ENCODE results near the gene OR13C2. TPM values are rescaled to one million over a fixed set of nuclear protein-coding genes. Genes with fewer than 3 reads are reported as not detected.
A peak's percentile ranks its signal among the peaks of the same experiment; 100 is the strongest.
"Not testable (repeated sequence)": the region's sequence is repeated elsewhere in the genome, so short reads cannot be mapped to it uniquely, and the experiment has no call there.

The OR13C2 gene
- total RNA-seq, 2 donors from 2014 or later, result not detected

GRCh38 chr9:104608336-104608735, 2.9 kb upstream of the OR13C2 start:
- Mint-ChIP-seq H3K27ac (no peak overlapping the region), H3K36me3 (ENCODE audit: low read depth) (no peaks in the 10 kb centered on the region), H3K9me3 (no peaks in the 10 kb centered on the region), H3K4me1 (no peaks in the 10 kb centered on the region), H3K4me3 (no peak overlapping the region), H3K27me3 (ENCODE audit: insufficient read depth) (no peaks in the 10 kb centered on the region)
- no peak overlapping the region for H3K27ac ChIP-seq (ENCODE audit: low read depth, low read length)
- no peak for DNase-seq
- H3K36me3 ChIP-seq (ENCODE audit: control insufficient read depth, insufficient read depth, low read length), result no peaks in the 10 kb centered on the region
- no peak overlapping the region for H3K4me3 ChIP-seq (ENCODE audit: low read length)
- no peaks in the 10 kb centered on the region for H3K4me1 ChIP-seq (ENCODE audit: control insufficient read depth, insufficient read depth, low read length)
- no peak overlapping the region for H3K9ac ChIP-seq (ENCODE audit: extremely low read depth, low read length, poor library complexity, severe bottlenecking)
- peak; percentile 68 for TF ChIP-seq CTCF (conservative IDR thresholded peaks at IDR 0.05)
- 25 to 40% methylated on average over 1 of the region's 1 CpG for WGBS, 2 experiments (ENCODE audit: insufficient coverage in 1 of 2, insufficient read length in 1 of 2)
- H3K9me3 ChIP-seq (ENCODE audit: control insufficient read depth, low read length), result no peaks in the 10 kb centered on the region
- H3K27me3 ChIP-seq (ENCODE audit: control insufficient read depth, insufficient read depth, low read length, poor library complexity, severe bottlenecking), result no peaks in the 10 kb centered on the region

GRCh38 chr9:104606152-104606551, 725 bp upstream of the OR13C2 start:
- Mint-ChIP-seq H3K27ac (no peak overlapping the region), H3K4me3 (no peak overlapping the region)
- no peak for TF ChIP-seq CTCF (conservative IDR thresholded peaks at IDR 0.05)

GRCh38 chr9:104604801-104605200, 626 bp downstream of the OR13C2 start:
- no peaks in the 10 kb centered on the region for H3K9me3 ChIP-seq (ENCODE audit: control insufficient read depth, low read length)

More at GRCh38 chr9:104606152-104606551, 725 bp upstream of the OR13C2 start:
- Mint-ChIP-seq H3K27me3 (ENCODE audit: insufficient read depth) (no peaks in the 10 kb centered on the region), H3K36me3 (ENCODE audit: low read depth) (no peaks in the 10 kb centered on the region), H3K4me1 (no peaks in the 10 kb centered on the region), H3K9me3 (no peaks in the 10 kb centered on the region)
- Histone ChIP-seq H3K27me3 (ENCODE audit: control insufficient read depth, insufficient read depth, low read length, poor library complexity, severe bottlenecking) (no peaks in the 10 kb centered on the region), H3K36me3 (ENCODE audit: control insufficient read depth, insufficient read depth, low read length) (no peaks in the 10 kb centered on the region), H3K9ac (ENCODE audit: extremely low read depth, low read length, poor library complexity, severe bottlenecking) (no peak overlapping the region), H3K27ac (ENCODE audit: low read depth, low read length) (no peak overlapping the region), H3K4me3 (ENCODE audit: low read length) (no peak overlapping the region), H3K4me1 (ENCODE audit: control insufficient read depth, insufficient read depth, low read length) (no peaks in the 10 kb centered on the region), H3K9me3 (ENCODE audit: control insufficient read depth, low read length) (no peaks in the 10 kb centered on the region)
- 93 to 100% methylated on average over 1 to 2 of the region's 2 CpGs for WGBS, 2 experiments (ENCODE audit: insufficient coverage in 1 of 2, insufficient read length in 1 of 2)
- DNase-seq, result no peak

GRCh38 chr9:104599313-104599712, 6.1 kb downstream of the OR13C2 start, which contains the start of gene OR13C5:
Gene OR13C5, minus strand, starts transcription at chr9:104599413. Its CDS starts 0 bp downstream, at chr9:104599413.
- H3K27ac Mint-ChIP-seq; H3K9me3 Mint-ChIP-seq; H3K27me3 Mint-ChIP-seq (ENCODE audit: insufficient read depth): not testable (repeated sequence)

More at GRCh38 chr9:104604801-104605200, 626 bp downstream of the OR13C2 start:
- no peak for TF ChIP-seq CTCF (conservative IDR thresholded peaks at IDR 0.05)
- Mint-ChIP-seq H3K4me3 (no peak overlapping the region), H3K9me3 (no peaks in the 10 kb centered on the region), H3K36me3 (ENCODE audit: low read depth) (no peaks in the 10 kb centered on the region), H3K27ac (no peak overlapping the region), H3K4me1 (no peaks in the 10 kb centered on the region), H3K27me3 (ENCODE audit: insufficient read depth) (no peaks in the 10 kb centered on the region)
- no peaks in the 10 kb centered on the region for H3K4me1 ChIP-seq (ENCODE audit: control insufficient read depth, insufficient read depth, low read length)
- no peak overlapping the region for H3K4me3 ChIP-seq (ENCODE audit: low read length)
- H3K36me3 ChIP-seq (ENCODE audit: control insufficient read depth, insufficient read depth, low read length), result no peaks in the 10 kb centered on the region
- no peak for DNase-seq
- no peaks in the 10 kb centered on the region for H3K27me3 ChIP-seq (ENCODE audit: control insufficient read depth, insufficient read depth, low read length, poor library complexity, severe bottlenecking)
- H3K27ac ChIP-seq (ENCODE audit: low read depth, low read length), result no peak overlapping the region
- H3K9ac ChIP-seq (ENCODE audit: extremely low read depth, low read length, poor library complexity, severe bottlenecking), result no peak overlapping the region
- WGBS, 2 experiments (ENCODE audit: insufficient coverage in 1 of 2, insufficient read length in 1 of 2), result 91 to 93% methylated on average over 3 of the region's 3 CpGs

GRCh38 chr9:104598749-104599148, 6.7 kb downstream of the OR13C2 start:
- not testable (repeated sequence) for DNase-seq; H3K4me1 ChIP-seq (ENCODE audit: control insufficient read depth, insufficient read depth, low read length); H3K27me3 Mint-ChIP-seq (ENCODE audit: insufficient read depth); H3K4me3 Mint-ChIP-seq; H3K9me3 ChIP-seq (ENCODE audit: control insufficient read depth, low read length); H3K27ac ChIP-seq (ENCODE audit: low read depth, low read length); H3K36me3 ChIP-seq (ENCODE audit: control insufficient read depth, insufficient read depth, low read length); H3K4me1 Mint-ChIP-seq; H3K9ac ChIP-seq (ENCODE audit: extremely low read depth, low read length, poor library complexity, severe bottlenecking); H3K36me3 Mint-ChIP-seq (ENCODE audit: low read depth); H3K9me3 Mint-ChIP-seq; H3K4me3 ChIP-seq (ENCODE audit: low read length); H3K27ac Mint-ChIP-seq; H3K27me3 ChIP-seq (ENCODE audit: control insufficient read depth, insufficient read depth, low read length, poor library complexity, severe bottlenecking)
- WGBS, 2 experiments (ENCODE audit: insufficient coverage in 1 of 2, insufficient read length in 1 of 2), result 67% methylated on average over 3 of the region's 3 CpGs; no CpG with 5 or more reads in 1 of the 2 experiments

More at GRCh38 chr9:104599313-104599712, 6.1 kb downstream of the OR13C2 start, which contains the start of gene OR13C5:
- not testable (repeated sequence) for H3K9ac ChIP-seq (ENCODE audit: extremely low read depth, low read length, poor library complexity, severe bottlenecking); H3K36me3 ChIP-seq (ENCODE audit: control insufficient read depth, insufficient read depth, low read length); H3K4me1 Mint-ChIP-seq; H3K4me3 ChIP-seq (ENCODE audit: low read length); H3K9me3 ChIP-seq (ENCODE audit: control insufficient read depth, low read length); DNase-seq; H3K4me1 ChIP-seq (ENCODE audit: control insufficient read depth, insufficient read depth, low read length); H3K27ac ChIP-seq (ENCODE audit: low read depth, low read length); H3K36me3 Mint-ChIP-seq (ENCODE audit: low read depth); H3K4me3 Mint-ChIP-seq; H3K27me3 ChIP-seq (ENCODE audit: control insufficient read depth, insufficient read depth, low read length, poor library complexity, severe bottlenecking)

Measured in endodermal cell (in vitro differentiated cells).